Activated naive CD4-positive, alpha-beta T cell treated with anti-CD3 and anti-CD28 coated beads for 36 hours (primary cell): ENCODE measurements around the gene PRPF40B. TPM values are rescaled to one million over a fixed set of nuclear protein-coding genes. Genes with fewer than 3 reads are reported as not detected.

Experiments
- CTCF ChIA-PET: fragments of 350-600 bp; sonication (Branson Sonifier 250); formaldehyde crosslinking; loops from one replicate; lab custom pipeline; 2021; ENCODE audit warnings: antibody characterized with exemption; lab: Charles Lee
- DNase-seq: peaks from one replicate; pipeline ENCODE4 v3.0.0-alpha.2; 2020
- H3K27ac Mint-ChIP-seq: one replicate; pipeline ENCODE4 v1.8.0; 2021; ENCODE audit warnings: mild to moderate bottlenecking, mixed read lengths
- H3K27me3 Mint-ChIP-seq: one replicate; pipeline ENCODE4 v1.8.0; 2021; ENCODE audit warnings: low read depth, mixed read lengths
- H3K36me3 Mint-ChIP-seq: one replicate; pipeline ENCODE4 v1.8.0; 2021; ENCODE audit warnings: low read depth, mixed read lengths
- H3K4me1 Mint-ChIP-seq: one replicate; pipeline ENCODE4 v1.8.0; 2021; ENCODE audit warnings: low read depth, mixed read lengths
- H3K4me3 Mint-ChIP-seq: one replicate; pipeline ENCODE4 v1.8.0; 2021; ENCODE audit warnings: mild to moderate bottlenecking, moderate library complexity, mixed read lengths
- H3K9me3 Mint-ChIP-seq: one replicate; pipeline ENCODE4 v1.8.0; 2021; ENCODE audit warnings: mixed read lengths
- intact Hi-C: fragments of 100-400 bp; cut with micrococcal nuclease; formaldehyde crosslinking; loops from one replicate; pipeline ENCODE4 v1.15.1; 2023
- total RNA-seq, 2 experiments: library from RNA; stranded (reverse); gene quantifications; one replicate each; pipeline ENCODE4 v1.2.3, GENCODE V29; 2021

The PRPF40B gene
- total RNA-seq, 2 experiments from 2014 or later = 7.2 to 7.7 TPM

DNA sequence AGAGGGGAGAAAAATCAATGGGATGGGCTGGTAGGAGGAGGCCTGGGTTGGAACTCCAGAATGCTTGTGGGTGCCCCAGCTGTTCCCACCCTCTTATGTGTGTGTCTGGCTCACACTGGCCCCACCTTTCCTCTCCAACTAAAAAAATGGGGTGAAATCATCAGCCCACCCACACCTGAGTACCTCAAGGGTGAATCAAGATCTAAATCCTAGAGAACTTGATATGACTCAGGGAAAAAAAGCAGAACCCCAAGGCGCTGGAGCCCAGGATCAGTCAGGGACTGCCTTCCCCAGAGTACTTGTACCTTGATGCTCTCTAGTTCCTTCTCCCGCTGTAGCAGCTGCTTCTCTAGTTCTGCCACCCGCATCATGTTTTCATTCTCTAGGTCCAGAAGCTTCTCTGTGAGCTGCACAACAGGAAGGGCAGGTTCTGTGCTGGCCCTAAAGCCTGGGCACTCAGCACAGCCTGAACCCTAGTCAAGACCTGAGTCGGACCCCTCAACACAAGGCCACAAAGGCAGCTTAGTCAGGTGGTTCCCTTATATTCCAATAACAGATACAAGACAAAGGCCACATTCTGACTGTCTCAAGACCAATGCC is 29.7 kb downstream of the PRPF40B start:
- Mint-ChIP-seq H3K9me3 (no peaks in the 10 kb centered on the region), H3K4me1 (peaks cover 30% of the 10 kb centered on the region), H3K27me3 (no peaks in the 10 kb centered on the region), H3K36me3 (peaks cover 30% of the 10 kb centered on the region), H3K4me3 (no peak overlapping the region), H3K27ac (peak overlapping the region; percentile 10)
- CTCF ChIA-PET = interaction anchor here (0.6 to 1.6 kb wide), 3 partner anchors 16 to 159 kb away, joined by 3 to 7 read pairs (median 4); no protein-coding TSS in a partner anchor
- intact Hi-C loops = no loop called here
- no peak for DNase-seq

DNA sequence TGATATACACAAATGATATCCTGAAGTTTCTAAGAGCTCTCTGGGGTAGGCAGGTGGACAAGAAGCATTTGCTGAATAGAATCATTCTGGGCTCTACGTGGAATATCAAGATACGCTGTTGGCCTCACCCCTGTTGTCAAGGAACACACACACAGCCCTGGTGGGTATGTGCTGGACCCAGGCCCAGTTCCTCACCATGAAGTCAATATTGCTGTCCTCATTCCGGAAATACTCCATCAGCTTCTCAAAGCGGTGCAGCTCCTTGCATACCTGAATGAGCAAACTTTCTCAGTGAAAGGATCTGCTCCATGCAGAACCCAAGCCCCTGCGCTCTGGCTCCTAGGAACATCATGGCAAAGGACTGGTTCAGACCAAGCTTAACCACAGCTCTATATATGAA is 31.4 kb downstream of the PRPF40B start:
- Mint-ChIP-seq H3K9me3 (no peaks in the 10 kb centered on the region), H3K4me3 (no peak overlapping the region), H3K27ac (no peak overlapping the region), H3K27me3 (no peaks in the 10 kb centered on the region), H3K4me1 (peaks cover 24% of the 10 kb centered on the region), H3K36me3 (peaks cover 26% of the 10 kb centered on the region)
- CTCF ChIA-PET = interaction anchor here (0.9 to 2.3 kb wide), 6 partner anchors 9 to 87 kb away, joined by 3 to 9 read pairs (median 4); partner anchors contain the start of gene TMBIM6
- intact Hi-C loops = no loop called here
- no peak for DNase-seq

DNA sequence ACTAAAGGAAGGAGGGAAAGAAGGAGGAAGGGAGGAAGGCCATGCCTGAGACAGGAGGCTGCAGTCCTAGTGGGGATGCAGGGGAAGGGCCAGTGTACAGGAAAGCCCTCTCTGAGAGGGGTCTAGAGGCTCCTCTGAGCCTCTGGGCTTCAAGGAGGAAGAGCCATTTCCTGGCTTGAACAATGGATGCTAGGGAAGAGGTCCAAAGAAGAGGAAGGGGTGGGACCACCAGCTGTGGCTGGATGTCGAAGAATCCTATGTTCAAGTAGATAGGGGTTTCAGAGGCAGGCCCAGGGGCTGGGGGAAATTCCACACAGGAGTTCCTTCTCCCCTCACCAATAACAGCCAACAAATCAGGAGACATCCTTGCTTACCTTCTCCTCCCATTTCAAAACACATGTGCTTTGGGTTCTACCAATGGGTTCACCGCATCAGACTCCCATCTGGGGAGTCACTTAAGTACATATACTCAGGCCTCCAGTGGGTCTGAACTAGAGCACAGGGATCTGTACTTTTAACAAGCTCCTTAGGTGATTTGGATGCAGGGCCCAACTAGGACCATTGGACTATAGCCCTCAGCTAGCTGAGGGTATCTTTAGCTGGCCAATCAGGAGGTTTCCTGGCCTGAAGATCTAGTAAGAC is 32.4 kb downstream of the PRPF40B start:
- intact Hi-C loops = no loop called here
- Mint-ChIP-seq H3K27ac (no peak overlapping the region), H3K4me3 (no peak overlapping the region), H3K4me1 (peaks cover 33% of the 10 kb centered on the region), H3K9me3 (no peaks in the 10 kb centered on the region), H3K27me3 (no peaks in the 10 kb centered on the region), H3K36me3 (peaks cover 24% of the 10 kb centered on the region)
- no peak for DNase-seq
- CTCF ChIA-PET = interaction anchor here (0.6 to 5.1 kb wide), 8 partner anchors 11 to 107 kb away, joined by 3 to 23 read pairs (median 4); no protein-coding TSS in a partner anchor

DNA sequence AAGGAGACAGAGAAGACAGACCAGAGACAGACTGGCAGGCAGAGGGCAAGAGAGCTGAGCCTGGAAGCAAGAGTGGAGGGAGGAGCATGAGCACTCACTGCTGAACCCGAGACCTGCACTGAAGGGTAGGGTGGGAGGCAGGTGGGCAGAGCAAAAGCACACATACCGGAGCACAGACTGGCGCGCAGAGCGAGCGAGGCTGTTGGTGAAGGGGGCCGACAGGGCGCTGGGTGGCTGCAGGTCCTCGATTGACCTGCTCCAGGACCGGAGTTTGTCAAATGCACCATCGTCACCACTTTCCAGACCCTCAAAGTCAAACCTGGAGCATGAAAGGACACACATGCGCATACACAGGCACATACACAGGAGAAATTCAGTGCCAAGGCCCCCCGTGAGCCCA is 34.9 kb downstream of the PRPF40B start:
- Mint-ChIP-seq H3K4me3 (no peak overlapping the region), H3K4me1 (peaks cover 59% of the 10 kb centered on the region), H3K36me3 (peaks cover 22% of the 10 kb centered on the region), H3K27me3 (no peaks in the 10 kb centered on the region), H3K27ac (no peak overlapping the region), H3K9me3 (no peaks in the 10 kb centered on the region)
- CTCF ChIA-PET = interaction anchor here (1.0 to 5.1 kb wide), 3 partner anchors 10 to 42 kb away, joined by 3 to 23 read pairs (median 3); no protein-coding TSS in a partner anchor
- intact Hi-C loops = no loop called here
- DNase-seq = no peak

DNA sequence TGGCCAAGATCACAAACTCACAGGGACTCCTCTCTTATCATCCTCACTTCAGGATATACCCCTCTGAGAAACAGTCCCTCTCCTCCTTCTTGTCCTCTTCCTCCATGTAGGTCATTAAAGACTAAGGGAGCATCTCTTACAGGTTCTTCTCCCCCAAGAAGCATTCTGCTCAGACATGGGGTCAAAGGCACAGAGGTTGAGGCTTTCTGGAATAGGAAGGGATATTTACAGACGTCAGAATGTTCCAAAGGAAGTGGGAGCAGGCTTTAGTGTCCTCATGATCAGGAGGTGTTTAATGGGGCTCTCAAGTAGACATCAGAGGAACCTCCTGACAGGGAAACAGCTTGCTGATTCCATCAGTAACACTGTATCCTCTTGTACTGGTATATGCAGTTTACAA is 36.4 kb downstream of the PRPF40B start:
- H3K27ac Mint-ChIP-seq = no peak overlapping the region
- peaks cover 72% of the 10 kb centered on the region for H3K4me1 Mint-ChIP-seq
- no peaks in the 10 kb centered on the region for H3K9me3 Mint-ChIP-seq
- peaks cover 22% of the 10 kb centered on the region for H3K36me3 Mint-ChIP-seq
- CTCF ChIA-PET = interaction anchor here (1.4 to 5.1 kb wide), 2 partner anchors 15 to 22 kb away, joined by 3 to 23 read pairs; no protein-coding TSS in a partner anchor
- no peaks in the 10 kb centered on the region for H3K27me3 Mint-ChIP-seq
- DNase-seq = no peak
- no peak overlapping the region for H3K4me3 Mint-ChIP-seq
- intact Hi-C loops = no loop called here

DNA sequence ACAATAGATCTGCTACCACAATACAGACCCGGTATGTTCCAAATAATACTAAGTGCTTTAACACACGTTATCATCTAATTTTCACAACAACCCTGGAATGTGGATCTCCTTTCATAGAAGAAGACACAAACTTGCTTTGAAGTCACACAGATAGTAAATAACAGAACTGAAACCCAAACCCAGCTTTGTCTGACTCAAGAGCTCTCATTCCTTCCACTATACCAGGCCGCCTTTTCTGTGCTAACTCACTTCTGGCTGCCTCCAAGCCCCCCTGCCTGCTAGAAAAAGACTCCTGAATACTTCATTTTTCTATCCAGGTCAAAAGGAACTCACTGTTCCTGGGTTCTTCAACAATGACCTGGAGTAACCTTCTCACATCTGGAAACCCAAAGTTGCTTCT is 37.8 kb downstream of the PRPF40B start:
- peaks cover 78% of the 10 kb centered on the region for H3K4me1 Mint-ChIP-seq
- CTCF ChIA-PET = interaction anchor here (0.8 to 3.1 kb wide), 3 partner anchors 15 to 44 kb away, joined by 4 to 28 read pairs (median 5); partner anchors contain the start of gene FMNL3
- H3K27ac Mint-ChIP-seq = peak overlapping the region; percentile 87
- peak; percentile 68 for DNase-seq
- H3K4me3 Mint-ChIP-seq = peak overlapping the region; percentile 4
- H3K9me3 Mint-ChIP-seq = no peaks in the 10 kb centered on the region
- peaks cover 19% of the 10 kb centered on the region for H3K36me3 Mint-ChIP-seq
- intact Hi-C loops = no loop called here
- H3K27me3 Mint-ChIP-seq = no peaks in the 10 kb centered on the region

DNA sequence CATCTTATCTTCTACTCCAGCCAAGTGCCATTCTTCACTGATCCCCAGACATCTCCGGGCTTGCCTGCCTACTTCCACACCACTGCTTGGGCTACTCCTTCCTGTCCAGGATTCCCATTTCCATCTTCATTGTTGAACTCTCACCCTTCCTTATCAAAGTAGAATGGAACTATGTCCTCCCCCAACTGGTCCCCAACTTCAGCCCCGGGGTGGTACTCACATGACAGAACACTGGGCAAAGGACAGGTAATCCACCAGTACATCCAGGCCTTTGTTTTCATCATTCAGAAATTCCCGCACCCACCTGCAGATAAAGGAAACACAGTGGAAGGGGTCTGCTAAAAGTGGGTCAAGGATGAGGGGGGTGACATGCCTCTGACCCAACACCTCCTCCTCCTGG is 38.4 kb downstream of the PRPF40B start:
- peaks cover 75% of the 10 kb centered on the region for H3K4me1 Mint-ChIP-seq
- intact Hi-C loops = loop anchor here (2.0 kb wide), 2 partner anchors 15 to 79 kb away; partner anchors contain the start of gene TMBIM6
- no peak overlapping the region for H3K4me3 Mint-ChIP-seq
- CTCF ChIA-PET = interaction anchor here (1.4 to 3.1 kb wide), 2 partner anchors 14 to 43 kb away, joined by 5 to 28 read pairs; partner anchors contain the start of gene FMNL3
- no peaks in the 10 kb centered on the region for H3K9me3 Mint-ChIP-seq
- no peak for DNase-seq
- no peaks in the 10 kb centered on the region for H3K27me3 Mint-ChIP-seq
- peak overlapping the region; percentile 87 for H3K27ac Mint-ChIP-seq
- H3K36me3 Mint-ChIP-seq = peaks cover 18% of the 10 kb centered on the region

DNA sequence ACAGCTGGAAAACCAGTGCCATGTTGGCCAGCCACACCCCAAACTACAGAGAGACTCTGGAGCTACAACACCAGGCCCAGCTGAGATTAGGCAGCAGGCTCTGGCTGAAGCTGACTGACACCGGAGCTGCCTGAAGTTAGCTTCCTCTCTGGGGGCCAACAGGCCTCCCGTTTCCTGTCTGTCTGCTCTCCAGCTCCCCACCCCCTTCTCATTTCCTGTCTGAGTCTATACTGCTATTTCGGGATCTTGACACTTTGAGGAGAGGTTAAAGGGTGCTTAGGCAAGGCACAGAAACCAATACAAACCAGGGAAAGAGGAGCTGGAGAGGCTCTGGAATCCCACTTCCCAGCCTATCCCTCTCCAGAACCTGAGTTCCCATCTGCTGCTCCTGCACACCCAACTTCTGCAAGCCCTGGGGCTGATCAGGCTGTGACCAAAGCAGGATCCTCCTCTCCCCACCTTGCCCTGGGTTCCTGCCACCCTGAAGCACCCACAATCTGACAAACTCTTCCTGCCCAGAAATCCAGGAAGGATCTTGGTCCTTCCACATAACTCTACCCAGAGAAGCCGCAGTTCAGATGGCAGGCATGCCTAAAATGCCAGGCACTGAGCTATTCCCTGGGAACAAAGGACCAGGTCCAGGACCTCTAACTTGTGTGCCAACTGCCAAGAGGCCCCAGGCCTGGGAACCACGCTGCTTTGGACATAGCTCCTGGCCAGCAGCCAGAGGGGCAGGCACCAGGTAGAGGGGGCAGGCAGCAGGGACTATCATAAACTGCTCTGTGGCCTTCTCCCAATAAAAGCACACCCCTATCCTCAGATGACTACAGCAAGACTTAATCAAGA is 39.9 kb downstream of the PRPF40B start:
- H3K9me3 Mint-ChIP-seq = no peaks in the 10 kb centered on the region
- peak overlapping the region; percentile 63 for H3K4me3 Mint-ChIP-seq
- peaks cover 10% of the 10 kb centered on the region for H3K36me3 Mint-ChIP-seq
- CTCF ChIA-PET = interaction anchor here (0.6 to 3.1 kb wide), 11 partner anchors 10 to 114 kb away, joined by 3 to 28 read pairs (median 4); partner anchors contain the start of genes FMNL3 and TMBIM6
- peaks cover 81% of the 10 kb centered on the region for H3K4me1 Mint-ChIP-seq
- peak overlapping the region; percentile 87 for H3K27ac Mint-ChIP-seq
- no peaks in the 10 kb centered on the region for H3K27me3 Mint-ChIP-seq
- intact Hi-C loops = loop anchor here (1.0 to 2.0 kb wide), 8 partner anchors 8 to 87 kb away; partner anchors contain the start of genes FMNL3 and TMBIM6
- DNase-seq = peak; percentile 90

DNA sequence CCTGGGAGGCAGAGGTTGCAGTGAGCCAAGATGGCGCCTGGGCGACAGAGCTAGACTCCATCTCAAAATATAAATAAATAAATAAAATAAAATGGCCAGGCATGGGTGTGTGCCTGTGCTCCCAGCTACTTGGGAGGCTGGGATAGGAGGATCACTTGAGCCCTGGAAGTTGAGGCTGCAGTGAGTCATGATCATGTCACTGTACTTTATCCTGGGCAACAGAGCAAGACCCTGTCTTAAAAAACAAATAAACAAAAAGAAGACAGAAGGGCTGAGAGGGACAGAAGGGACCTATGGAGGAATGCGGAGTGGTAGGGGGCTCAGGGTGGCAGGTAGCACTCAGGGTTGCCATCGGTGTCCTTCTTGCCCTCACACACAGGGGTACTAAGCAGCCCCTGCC is 40.8 kb downstream of the PRPF40B start:
- CTCF ChIA-PET = interaction anchor here (0.6 to 3.1 kb wide), 8 partner anchors 12 to 113 kb away, joined by 3 to 28 read pairs (median 4); partner anchors contain the start of gene FMNL3
- Mint-ChIP-seq H3K27me3 (no peaks in the 10 kb centered on the region), H3K4me1 (peaks cover 88% of the 10 kb centered on the region), H3K4me3 (no peak overlapping the region), H3K27ac (peak overlapping the region; percentile 87), H3K36me3 (peaks cover 8% of the 10 kb centered on the region), H3K9me3 (no peaks in the 10 kb centered on the region)
- no peak for DNase-seq
- intact Hi-C loops = no loop called here

DNA sequence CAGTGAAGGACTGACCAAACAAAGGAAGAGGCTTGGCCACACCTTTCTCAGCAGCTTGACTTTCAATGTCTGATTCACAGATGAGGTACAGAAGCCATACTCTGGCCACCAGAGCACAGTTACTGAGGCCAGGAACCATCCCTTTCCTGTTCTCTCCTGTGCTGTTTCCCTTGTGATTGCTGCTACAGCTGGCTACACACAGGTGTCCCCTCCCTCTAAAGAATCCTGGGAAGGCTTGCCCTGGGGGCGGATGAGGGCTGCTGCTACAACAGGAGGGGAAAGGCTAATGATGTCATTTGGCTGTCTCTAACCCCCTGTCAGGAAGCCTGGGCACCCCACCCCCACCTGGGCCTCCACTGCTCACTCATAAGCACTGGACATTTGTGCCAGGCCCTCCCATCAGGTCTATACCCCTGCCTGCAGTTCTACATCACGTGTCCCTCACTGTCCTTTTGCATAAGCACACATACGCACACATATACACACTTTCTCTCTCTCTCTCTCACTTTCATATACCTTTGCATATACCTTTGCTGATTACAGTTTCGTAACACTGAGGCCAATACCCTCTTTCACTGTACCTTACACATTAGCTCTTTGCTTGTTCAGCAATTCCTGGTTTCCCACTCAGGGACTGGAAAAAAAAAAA is 41.4 kb downstream of the PRPF40B start:
- Mint-ChIP-seq H3K4me3 (no peak overlapping the region), H3K27me3 (no peaks in the 10 kb centered on the region), H3K9me3 (no peaks in the 10 kb centered on the region), H3K36me3 (peaks cover 8% of the 10 kb centered on the region), H3K27ac (peak overlapping the region; percentile 72), H3K4me1 (peaks cover 92% of the 10 kb centered on the region)
- DNase-seq = no peak
- CTCF ChIA-PET = interaction anchor here (0.6 to 1.6 kb wide), 9 partner anchors 12 to 113 kb away, joined by 3 to 5 read pairs (median 4); no protein-coding TSS in a partner anchor
- intact Hi-C loops = no loop called here

DNA sequence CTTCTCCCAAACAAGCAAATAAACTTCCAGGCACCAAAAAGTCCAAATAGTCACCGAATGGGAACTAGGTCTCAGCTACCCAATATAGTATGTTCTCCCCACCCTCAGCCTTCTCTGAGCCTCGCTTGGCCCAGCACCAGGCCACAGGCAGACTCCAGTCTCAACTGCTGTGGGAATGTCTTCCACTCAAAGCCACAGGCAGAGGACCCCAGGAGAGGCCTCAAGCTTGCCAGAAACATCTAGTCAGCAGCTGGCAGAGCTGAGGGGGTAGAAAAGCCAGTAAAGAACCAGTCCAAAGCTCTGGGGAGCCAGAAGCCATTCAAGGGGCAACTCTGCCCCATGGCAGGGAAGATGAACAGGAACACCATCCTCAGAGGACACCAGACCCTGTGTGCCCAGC is 42.0 kb downstream of the PRPF40B start:
- no peak for DNase-seq
- CTCF ChIA-PET = interaction anchor here (0.7 to 1.6 kb wide), 6 partner anchors 11 to 97 kb away, joined by 3 to 5 read pairs (median 4); no protein-coding TSS in a partner anchor
- Mint-ChIP-seq H3K27me3 (no peaks in the 10 kb centered on the region), H3K9me3 (no peaks in the 10 kb centered on the region), H3K4me3 (no peak overlapping the region), H3K4me1 (peaks cover 94% of the 10 kb centered on the region), H3K27ac (peak overlapping the region; percentile 72), H3K36me3 (peaks cover 8% of the 10 kb centered on the region)
- intact Hi-C loops = no loop called here
